ENCODE results near the gene RPL32. TPM values are rescaled to one million over a fixed set of nuclear protein-coding genes. Genes with fewer than 3 reads are reported as not detected.
"Not testable (repeated sequence)": the region's sequence is repeated elsewhere in the genome, so short reads cannot be mapped to it uniquely, and the experiment has no call there.

Gene RPL32
- 1,000 to 10,000 TPM in 2 of 3 donors, 100 to 1,000 TPM in 1; 525 to 1,812 (median 1,173) TPM for polyA plus RNA-seq

GRCh38 chr3:12841149-12841969 is at the start of gene RPL32:
RPL32 (minus strand) TSS chr3:12841565; CDS start chr3:12840237, 1,328 bp downstream.
- Mint-ChIP-seq H3K4me1 (peaks cover 47 to 55% of the 10 kb centered on the region in 2 donors), H3K27me3 (ENCODE audit: low read depth in 3 of 3) (peaks cover 0 to 7% (median 6%) of the 10 kb centered on the region in 3 donors)

GRCh38 chr3:12890610-12891390 is 49.4 kb upstream of the RPL32 start:
- Mint-ChIP-seq H3K4me1 (peaks cover 25% of the 10 kb centered on the region in 2 donors), H3K9me3 (no peaks in the 10 kb centered on the region), H3K36me3 (no peaks in the 10 kb centered on the region), H3K4me3 (no peak overlapping the region), H3K27me3 (ENCODE audit: low read depth in 3 of 3) (peaks cover 16 to 60% (median 17%) of the 10 kb centered on the region in 3 donors), H3K27ac (no peak overlapping the region)
- DNase-seq: no peak

More at GRCh38 chr3:12841149-12841969, at the start of gene RPL32:
- peak; percentile 87 to 90 (median 89) for DNase-seq
- peaks cover 8 to 27% (median 11%) of the 10 kb centered on the region in 3 donors for H3K36me3 Mint-ChIP-seq
- peak within 1 kb of the TSS; percentile 99 to 100 (median 100) for H3K27ac Mint-ChIP-seq
- no peaks in the 10 kb centered on the region for H3K9me3 Mint-ChIP-seq
- peak within 1 kb of the TSS; percentile 95 to 99 (median 96) for H3K4me3 Mint-ChIP-seq

GRCh38 chr3:12886736-12887135 is 45.4 kb upstream of the RPL32 start:
- H3K27me3 Mint-ChIP-seq (ENCODE audit: low read depth in 3 of 3): peaks cover 15 to 41% (median 22%) of the 10 kb centered on the region in 3 donors

GRCh38 chr3:12886106-12886679 is 44.8 kb upstream of the RPL32 start:
- Mint-ChIP-seq H3K27ac (peak overlapping the region in 2 of 6 donors; percentile 25 to 37), H3K36me3 (no peaks in the 10 kb centered on the region), H3K4me1 (peaks cover 16 to 20% of the 10 kb centered on the region in 2 donors), H3K4me3 (peak overlapping the region; percentile 42 to 73 (median 71)), H3K27me3 (ENCODE audit: low read depth in 3 of 3) (peaks cover 18 to 41% (median 22%) of the 10 kb centered on the region in 3 donors), H3K9me3 (no peaks in the 10 kb centered on the region)
- DNase-seq: peak; percentile 39 to 49 (median 45)

More at GRCh38 chr3:12886736-12887135, 45.4 kb upstream of the RPL32 start:
- no peaks in the 10 kb centered on the region for H3K36me3 Mint-ChIP-seq
- no peak overlapping the region for H3K27ac Mint-ChIP-seq
- no peaks in the 10 kb centered on the region for H3K9me3 Mint-ChIP-seq
- H3K4me1 Mint-ChIP-seq: peaks cover 17 to 22% of the 10 kb centered on the region in 2 donors
- H3K4me3 Mint-ChIP-seq: peak overlapping the region; percentile 42 to 73 (median 71)
- no peak for DNase-seq

GRCh38 chr3:12885583-12885930 is 44.2 kb upstream of the RPL32 start:
- Mint-ChIP-seq H3K36me3 (no peaks in the 10 kb centered on the region), H3K27me3 (ENCODE audit: low read depth in 3 of 3) (peaks cover 18 to 39% (median 22%) of the 10 kb centered on the region in 3 donors), H3K4me1 (peaks cover 16 to 20% of the 10 kb centered on the region in 2 donors), H3K9me3 (no peaks in the 10 kb centered on the region), H3K4me3 (peak overlapping the region in 2 of 5 donors; percentile 7 to 73), H3K27ac (no peak overlapping the region)
- DNase-seq: no peak

- H3K4me1 Mint-ChIP-seq: peaks cover 16 to 20% of the 10 kb centered on the region in 2 donors
- H3K27ac Mint-ChIP-seq: peak overlapping the region in 1 of 6 donors; percentile 70
- no peaks in the 10 kb centered on the region for H3K36me3 Mint-ChIP-seq
- no peak for DNase-seq
- no peaks in the 10 kb centered on the region for H3K9me3 Mint-ChIP-seq
- H3K4me3 Mint-ChIP-seq: peak overlapping the region in 1 of 5 donors; percentile 1
- H3K27me3 Mint-ChIP-seq (ENCODE audit: low read depth in 3 of 3): peaks cover 18 to 38% (median 22%) of the 10 kb centered on the region in 3 donors
These were observed 43.6 kb upstream of the RPL32 start for GRCh38 chr3:12884790-12885582.

GRCh38 chr3:12884186-12884680 is 42.9 kb upstream of the RPL32 start:
- Mint-ChIP-seq H3K9me3 (no peaks in the 10 kb centered on the region), H3K27ac (no peak overlapping the region), H3K4me1 (peaks cover 16 to 20% of the 10 kb centered on the region in 2 donors), H3K36me3 (no peaks in the 10 kb centered on the region), H3K27me3 (ENCODE audit: low read depth in 3 of 3) (peaks cover 17 to 34% (median 22%) of the 10 kb centered on the region in 3 donors), H3K4me3 (no peak overlapping the region)
- DNase-seq: no peak

GRCh38 chr3:12882336-12883310 is 41.3 kb upstream of the RPL32 start:
- DNase-seq: no peak
- H3K27ac Mint-ChIP-seq: no peak overlapping the region
- H3K9me3 Mint-ChIP-seq: no peaks in the 10 kb centered on the region
- no peak overlapping the region for H3K4me3 Mint-ChIP-seq
- peaks cover 17 to 20% (median 18%) of the 10 kb centered on the region in 3 donors for H3K27me3 Mint-ChIP-seq (ENCODE audit: low read depth in 3 of 3)
- H3K4me1 Mint-ChIP-seq: peaks cover 16 to 20% of the 10 kb centered on the region in 2 donors
- H3K36me3 Mint-ChIP-seq: no peaks in the 10 kb centered on the region

- not testable (repeated sequence) for H3K27ac Mint-ChIP-seq, H3K4me3 Mint-ChIP-seq, H3K9me3 Mint-ChIP-seq, DNase-seq, H3K36me3 Mint-ChIP-seq
- Mint-ChIP-seq H3K27me3 (ENCODE audit: low read depth in 3 of 3) (peaks cover 14 to 17% (median 17%) of the 10 kb centered on the region in 3 donors), H3K4me1 (peaks cover 11 to 13% of the 10 kb centered on the region in 2 donors)
These were observed 40.5 kb upstream of the RPL32 start for GRCh38 chr3:12881858-12882257.

GRCh38 chr3:12879191-12879815 is 37.9 kb upstream of the RPL32 start:
- Mint-ChIP-seq H3K27me3 (ENCODE audit: low read depth in 3 of 3) (peaks cover 9 to 12% (median 9%) of the 10 kb centered on the region in 3 donors), H3K27ac (no peak overlapping the region), H3K9me3 (no peaks in the 10 kb centered on the region), H3K36me3 (no peaks in the 10 kb centered on the region), H3K4me3 (no peak overlapping the region), H3K4me1 (peaks cover 0 to 3% of the 10 kb centered on the region in 2 donors)
- DNase-seq: no peak

GRCh38 chr3:12878758-12879157 is 37.4 kb upstream of the RPL32 start:
- H3K4me1 Mint-ChIP-seq, DNase-seq, H3K4me3 Mint-ChIP-seq, H3K36me3 Mint-ChIP-seq, H3K27ac Mint-ChIP-seq, H3K9me3 Mint-ChIP-seq: not testable (repeated sequence)
- H3K27me3 Mint-ChIP-seq (ENCODE audit: low read depth in 3 of 3): peaks cover 8 to 13% (median 9%) of the 10 kb centered on the region in 3 donors
